Measurements from ENCODE around the gene GNB4. TPM values are rescaled to one million over a fixed set of nuclear protein-coding genes. Genes with fewer than 3 reads are reported as not detected.

Gene GNB4
- total and polyA plus RNA-seq, 9 of the 15 experiments (the other 6 are each of a cell fraction or from before 2014, with no cell fraction given), result 6.8 to 36.7 (median 21.4) TPM

GRCh38 chr3:179450901-179451264 is 387 bp downstream of the GNB4 start (continued):
- TF ChIP-seq STAT6 (CRISPR knock-in tag; IDR thresholded peaks at IDR 0.05) (no peak), VEZF1 (CRISPR knock-in tag; IDR thresholded peaks at IDR 0.05) (0 out of 2 replicates have a peak, but pooled peaks have one; percentile 61), TFAP4 (CRISPR knock-in tag; IDR thresholded peaks at IDR 0.05; ENCODE audit: borderline replicate concordance) (peak; percentile 23; the same call in 1 of the 2 replicates), ZNF354B (CRISPR knock-in tag; IDR thresholded peaks at IDR 0.05) (no peak), BMI1 (IDR thresholded peaks at IDR 0.05; ENCODE audit: low read length) (no peak), HNRNPH1 (optimal IDR thresholded peaks at IDR 0.05; ENCODE audit: low read depth, low read length) (no peak), NUFIP1 (IDR thresholded peaks at IDR 0.05; ENCODE audit: partially characterized antibody) (no peak), BHLHE40 (IDR thresholded peaks at IDR 0.05; ENCODE audit: low read length) (0 out of 2 replicates have a peak, but pooled peaks have one; percentile 9), CSDE1 (IDR thresholded peaks at IDR 0.05) (no peak), FOXK1 (CRISPR knock-in tag; IDR thresholded peaks at IDR 0.05; ENCODE audit: borderline replicate concordance) (no peak), ZHX1 (conservative IDR thresholded peaks at IDR 0.05; ENCODE audit: low read length) (no peak), DLX4 (CRISPR knock-in tag; IDR thresholded peaks at IDR 0.05) (no peak), SREBF2 (CRISPR knock-in tag; IDR thresholded peaks at IDR 0.05) (no peak)

Measured in K562 (cell line).